Ovary (tissue), 9 donors: ENCODE results near the gene TERT. TPM values are rescaled to one million over a fixed set of nuclear protein-coding genes. Genes with fewer than 3 reads are reported as not detected.

Experiments
- DNase-seq, 5 donors: peaks; one replicate each; pipeline ENCODE4 v3.0.0-alpha.2; 2019 to 2020
- H3K27ac ChIP-seq, 2 donors: fragments of 200-600 bp; one replicate each; pipeline versions ENCODE4 v1.5.1 to v1.8.0; 2019 to 2022
- H3K27me3 ChIP-seq: fragments of 200-600 bp; one replicate; pipeline ENCODE4 v1.8.0; 2022
- H3K36me3 ChIP-seq: fragments of 200-600 bp; sonication (generic); one replicate; pipeline ENCODE4 v1.5.1; 2019
- H3K4me1 ChIP-seq: one replicate; pipeline ENCODE4 v1.8.1; 2013; ENCODE audit warnings: mild to moderate bottlenecking, moderate library complexity; ENCODE audit not compliant: insufficient read depth
- H3K4me3 ChIP-seq: fragments of 200-600 bp; sonication (generic); one replicate; pipeline ENCODE4 v1.5.1; 2017
- H3K9me3 ChIP-seq, 2 donors: fragments of 200-600 bp in 1 of 2; sonication (generic) in 1 of 2; one replicate each; pipeline versions ENCODE4 v1.5.1 to v1.8.1; 2013 to 2019; ENCODE audit warnings: mild to moderate bottlenecking in 1 of 2, moderate library complexity in 1 of 2
- EP300 ChIP-seq: sonication (generic); formaldehyde crosslinking; IDR thresholded peaks from one replicate; pipeline ENCODE4 v1.6.1; 2017; ENCODE audit warnings: antibody characterized with exemption
- POLR2A ChIP-seq: fragments of 450-650 bp; IDR thresholded peaks from one replicate; pipeline ENCODE4 v1.6.1; 2017; ENCODE audit warnings: antibody characterized with exemption, mild to moderate bottlenecking, moderate library complexity
- WGBS, 3 donors: extraction: QIAGEN DNeasy Blood & Tissue Kit in 1 of 3; methylation state at CpG; one replicate each; pipeline versions ENCODE4 v1.1.5 to v1.1.7; 2013 to 2017; 5-methylcytosine and 5-hydroxymethylcytosine counted together
- intact Hi-C, 4 donors: fragments of 100-400 bp; cut with DNase I; formaldehyde crosslinking; loops; one replicate each; pipeline versions ENCODE4 v1.11.0 to v1.15.1; 2022 to 2023
- microRNA-seq, 3 donors: library from miRNA; unstranded; fragments of <30 nt; microRNA quantifications; one replicate each; pipeline versions ENCODE4 to v1.2.0, GENCODE V29; 2019 to 2020
- polyA plus RNA-seq, 2 donors: library from polyadenylated mRNA; stranded (reverse); fragments of 200-250 nt in 1 of 2; fragments of 350-450 nt in 1 of 2; fragmentation: Illumina TruSeq in 1 of 2; extraction: RNeasy Lipid Tissue Mini Kit (QIAGEN cat#74804) in 1 of 2; gene quantifications; one replicate each; pipeline ENCODE4 v1.2.3, GENCODE V29; 2013 to 2014
- small RNA-seq: library from RNA; depleted of rRNA; stranded (forward); fragments of <200 nt; gene quantifications from one replicate; pipeline ENCODE3, GENCODE V24; 2016
- total RNA-seq, 7 donors: library from RNA; depleted of rRNA in 2 of 7; stranded (reverse); fragments of >200 nt in 2 of 7; fragmentation: NEBNext Ultra II Directional in 3 of 7; extraction: Animal tissue kit (Norgen Biotek cat#: 25700) in 3 of 7; gene quantifications; one replicate each; pipeline versions ENCODE4 v1.1.0 to v1.2.4, GENCODE V29; 2016 to 2023
- TF ChIP-seq, protein P1 (sequence below), 3 donors: fragments of 450-650 bp in 2 of 3; fragments of 200-600 bp in 1 of 3; IDR thresholded peaks; one replicate each; pipeline versions ENCODE4 v1.5.1 to v1.8.0; 2016 to 2022; ENCODE audit warnings: antibody characterized with exemption in 3 of 3, mild to moderate bottlenecking in 1 of 3
- donor health status: DM: no; HTN: no; CAD: no; lungs with moderate emphysema.
- donor health status: DM: no; HTN: no; CAD: no.
- donor health status: Bipolar disorder and iron deficiency.
- donor health status: DM: yes; HTN: yes; CAD: no.
- donor health status: DM: no; HTN: no; CAD: no.
- donor health status: DM: yes; HTN: yes; CAD: no.

Gene TERT
- total and polyA plus RNA-seq, 9 donors: 0.10 to 3.1 TPM; not detected in 7

DNA sequence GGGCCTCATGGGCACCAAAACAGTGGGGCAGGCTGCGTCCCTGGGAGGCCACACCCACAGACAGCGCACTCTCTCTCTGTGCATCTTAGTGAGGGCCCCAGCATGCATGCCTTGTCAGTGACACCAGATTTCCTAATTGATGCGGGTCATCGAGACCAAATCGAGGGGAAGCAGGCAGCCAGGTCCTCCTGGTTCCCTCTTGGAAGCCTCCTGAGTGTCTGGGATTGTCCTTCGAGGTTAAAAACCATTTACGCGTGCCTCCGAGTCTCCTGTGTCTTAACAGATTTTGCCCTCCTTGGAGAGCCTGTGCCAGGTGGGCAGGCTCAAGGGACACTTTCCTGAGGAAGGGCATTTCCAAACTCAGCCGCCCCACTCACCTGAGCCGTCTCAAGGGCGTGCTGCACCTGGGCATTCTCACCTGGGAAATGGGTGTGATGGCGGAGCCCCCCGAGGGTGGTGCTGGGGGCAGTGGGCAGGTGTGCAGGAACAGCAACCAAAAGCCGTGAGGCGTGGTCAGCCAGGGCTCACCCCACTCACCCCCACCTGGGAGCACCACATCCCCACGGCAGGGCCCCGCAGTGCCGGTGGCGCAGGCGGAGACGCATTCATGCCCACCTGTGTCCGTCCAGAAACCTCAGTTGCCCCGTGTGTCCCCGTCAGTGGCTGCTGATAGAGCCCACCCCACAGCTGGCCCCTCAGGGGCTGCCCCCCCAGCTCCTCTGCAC, 90.7 kb downstream of the TERT start:
- Histone ChIP-seq H3K4me3 (no peak overlapping the region), H3K36me3 (no peaks in the 10 kb centered on the region), H3K27ac (no peak overlapping the region), H3K9me3 (no peaks in the 10 kb centered on the region), H3K27me3 (no peaks in the 10 kb centered on the region), H3K4me1 (no peaks in the 10 kb centered on the region)
- 55 to 67% (median 58%) methylated on average over 23 to 25 of the region's 25 CpGs for WGBS, 3 donors
- DNase-seq: no peak
- TF ChIP-seq POLR2A: no peak
- TF ChIP-seq, protein P1, sequence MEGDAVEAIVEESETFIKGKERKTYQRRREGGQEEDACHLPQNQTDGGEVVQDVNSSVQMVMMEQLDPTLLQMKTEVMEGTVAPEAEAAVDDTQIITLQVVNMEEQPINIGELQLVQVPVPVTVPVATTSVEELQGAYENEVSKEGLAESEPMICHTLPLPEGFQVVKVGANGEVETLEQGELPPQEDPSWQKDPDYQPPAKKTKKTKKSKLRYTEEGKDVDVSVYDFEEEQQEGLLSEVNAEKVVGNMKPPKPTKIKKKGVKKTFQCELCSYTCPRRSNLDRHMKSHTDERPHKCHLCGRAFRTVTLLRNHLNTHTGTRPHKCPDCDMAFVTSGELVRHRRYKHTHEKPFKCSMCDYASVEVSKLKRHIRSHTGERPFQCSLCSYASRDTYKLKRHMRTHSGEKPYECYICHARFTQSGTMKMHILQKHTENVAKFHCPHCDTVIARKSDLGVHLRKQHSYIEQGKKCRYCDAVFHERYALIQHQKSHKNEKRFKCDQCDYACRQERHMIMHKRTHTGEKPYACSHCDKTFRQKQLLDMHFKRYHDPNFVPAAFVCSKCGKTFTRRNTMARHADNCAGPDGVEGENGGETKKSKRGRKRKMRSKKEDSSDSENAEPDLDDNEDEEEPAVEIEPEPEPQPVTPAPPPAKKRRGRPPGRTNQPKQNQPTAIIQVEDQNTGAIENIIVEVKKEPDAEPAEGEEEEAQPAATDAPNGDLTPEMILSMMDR (IDR thresholded peaks at IDR 0.05): no peak
- intact Hi-C loops: no loop called here

DNA sequence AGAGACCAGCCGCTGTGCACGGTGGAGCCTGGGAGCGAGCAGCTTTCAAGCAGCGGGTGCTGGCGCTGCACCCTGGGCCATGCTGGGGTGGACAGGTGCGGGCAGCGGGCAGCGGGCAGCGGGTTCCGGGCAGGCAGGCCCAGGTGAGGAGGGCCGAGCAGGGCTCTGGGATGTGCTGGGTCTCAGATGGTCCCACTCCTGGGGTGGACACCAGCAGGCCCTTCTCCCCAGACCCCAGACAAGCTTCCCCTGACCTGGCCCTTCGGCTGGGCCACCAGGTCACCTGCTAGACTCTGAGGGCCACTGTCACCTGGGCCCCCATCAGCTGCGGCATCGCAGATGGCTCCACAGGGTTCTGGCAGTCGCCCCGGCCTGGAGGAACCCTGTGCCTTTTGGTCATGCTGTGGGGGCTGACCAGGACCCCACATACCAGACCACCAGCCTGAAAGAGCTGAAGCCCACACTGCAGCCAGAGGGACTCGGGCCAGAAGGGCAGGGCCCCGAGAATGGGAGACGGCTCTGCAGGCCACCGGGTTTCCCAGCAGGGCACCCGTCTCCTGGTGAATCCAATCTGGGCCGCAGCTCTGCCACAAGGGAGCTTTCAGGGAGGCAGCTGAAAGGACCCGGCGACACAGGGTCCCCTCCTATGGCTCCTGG, 91.4 kb downstream of the TERT start:
- Histone ChIP-seq H3K27me3 (no peaks in the 10 kb centered on the region), H3K36me3 (no peaks in the 10 kb centered on the region), H3K4me3 (no peak overlapping the region), H3K9me3 (no peaks in the 10 kb centered on the region), H3K4me1 (no peaks in the 10 kb centered on the region), H3K27ac (no peak overlapping the region)
- intact Hi-C loops: no loop called here
- 85 to 92% (median 87%) methylated on average over 22 to 24 of the region's 24 CpGs for WGBS, 3 donors
- TF ChIP-seq, protein P1 (IDR thresholded peaks at IDR 0.05): no peak
- TF ChIP-seq POLR2A (no peak), EP300 (no peak)
- no peak for DNase-seq

Small RNAs within 50 kb of the gene (microRNA-seq; reads per million reads assigned to microRNA genes)
- gene MIR4457: 0 reads per million in 3 donors

Small RNAs within 50 kb of the gene (small RNA-seq; reads per million reads assigned to genes)
- not detected for gene MIR4457

Other genes starting within 250 kb of the TERT start
- gene SLC12A7, start 183.0 kb downstream of the TERT start, total RNA-seq: 10 to 100 TPM in 6 of 7 donors, 1 to 10 TPM in 1; 9.8 to 33.9 (median 23.2) TPM
- gene SLC12A7, start 183.0 kb downstream of the TERT start, polyA plus RNA-seq: 10 to 100 TPM in 1 of 2 donors, 1 to 10 TPM in 1; 5.9 to 12.2 TPM
- 1 to 10 TPM in 1 of 7 donors, under 1 TPM in 1, not detected in 5; 0.08 to 1.5 TPM for gene SLC6A19, start 93.5 kb downstream of the TERT start, total RNA-seq
- gene SLC6A19, start 93.5 kb downstream of the TERT start, polyA plus RNA-seq: not detected
- not detected for gene SLC6A18, start 69.7 kb downstream of the TERT start, total RNA-seq
- gene SLC6A18, start 69.7 kb downstream of the TERT start, polyA plus RNA-seq: not detected
- 10 to 100 TPM; 28.1 to 68.0 (median 49.0) TPM for gene CLPTM1L, start 50.0 kb upstream of the TERT start, total RNA-seq
- 10 to 100 TPM; 46.5 to 96.2 TPM for gene CLPTM1L, start 50.0 kb upstream of the TERT start, polyA plus RNA-seq
- under 1 TPM; 0.05 to 0.62 (median 0.38) TPM for gene SLC6A3, start 150.4 kb upstream of the TERT start, total RNA-seq
- under 1 TPM; 0.40 to 0.56 TPM for gene SLC6A3, start 150.4 kb upstream of the TERT start, polyA plus RNA-seq
- gene LPCAT1, start 228.9 kb upstream of the TERT start, total RNA-seq: 10 to 100 TPM; 13.0 to 28.2 (median 25.3) TPM
- 10 to 100 TPM; 18.7 to 57.1 TPM for gene LPCAT1, start 228.9 kb upstream of the TERT start, polyA plus RNA-seq